Activated CD4-positive, alpha-beta T cell treated with anti-CD3 and anti-CD28 coated beads for 48 hours (primary cell): ENCODE results near the gene AKAP8.
"Not testable (repeated sequence)": the region's sequence is repeated elsewhere in the genome, so short reads cannot be mapped to it uniquely, and the experiment has no call there.

Source experiments
- DNase-seq: peaks from one replicate; pipeline ENCODE4 v3.0.0-alpha.2; 2020

Gene AKAP8

DNA sequence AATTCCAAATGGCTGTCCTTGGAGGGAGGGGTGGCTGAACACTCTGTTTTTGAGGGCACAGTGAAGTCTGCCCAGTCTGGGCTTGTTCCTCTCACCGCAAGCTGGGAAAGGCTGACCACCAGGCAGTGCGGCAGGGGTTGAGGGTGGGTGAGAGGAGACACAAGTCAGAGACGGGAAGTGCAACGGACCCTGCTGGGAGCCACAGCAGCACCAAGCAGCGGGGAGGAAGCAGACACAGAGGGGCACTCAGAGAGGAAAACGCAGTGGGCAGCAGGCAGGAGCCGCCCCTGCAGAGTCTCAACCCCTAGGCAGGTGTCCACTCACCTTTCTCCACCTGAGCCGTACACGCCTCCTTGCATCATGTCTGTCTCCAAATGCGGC, 23.6 kb upstream of the AKAP8 start:
- DNase-seq: no peak

DNA sequence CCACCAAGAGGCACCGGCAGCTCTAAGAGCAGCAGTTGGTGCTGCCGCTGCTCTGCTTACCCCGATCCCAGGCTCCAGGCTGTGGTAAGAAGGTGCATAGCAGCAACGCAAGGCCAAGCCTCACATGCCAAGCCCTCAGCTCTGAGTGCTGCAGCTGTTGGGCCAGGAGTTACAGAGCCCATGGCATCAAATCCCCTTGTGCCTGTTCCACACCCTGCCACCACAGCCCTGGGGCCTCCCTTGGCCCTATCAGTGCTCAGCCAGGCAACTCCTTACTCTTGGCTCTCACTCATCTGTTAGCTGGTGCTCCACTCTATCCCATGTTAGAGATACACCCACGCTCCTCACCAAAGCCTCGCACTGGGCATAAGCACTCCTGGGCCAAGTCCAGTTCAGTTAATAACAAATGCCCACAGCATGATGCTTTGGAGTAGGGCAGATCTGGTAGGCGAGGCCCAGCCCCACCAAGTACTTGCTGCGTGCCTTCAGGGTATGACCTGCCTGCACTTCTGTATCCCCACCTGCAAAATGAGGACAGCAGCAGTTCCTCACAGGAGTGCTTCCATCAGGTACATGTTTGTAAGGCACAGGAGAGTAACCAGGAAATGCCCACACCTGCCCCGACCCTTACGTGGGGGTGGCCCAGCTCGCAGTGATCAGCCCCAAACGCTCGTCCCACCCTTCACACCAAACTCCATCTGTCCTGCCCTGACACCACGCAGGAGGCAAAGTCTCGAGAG, 23.0 kb upstream of the AKAP8 start:
- DNase-seq: no peak

DNA sequence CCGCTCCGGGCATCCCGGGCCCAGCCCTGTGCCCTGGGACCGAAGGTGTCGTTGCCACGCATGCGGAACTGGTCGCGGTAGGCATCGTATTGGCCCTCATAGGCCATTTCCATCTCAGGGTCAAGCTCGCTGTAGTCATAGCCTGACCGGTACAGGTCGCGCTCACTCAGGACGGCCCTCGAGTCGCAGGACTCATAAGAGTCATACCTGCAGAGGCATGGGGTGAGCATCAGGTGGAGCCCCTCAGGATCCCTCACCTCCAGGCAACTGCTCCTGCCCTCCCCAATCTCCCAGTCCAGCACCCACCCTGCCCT, 21.8 kb upstream of the AKAP8 start:
- DNase-seq: no peak

DNA sequence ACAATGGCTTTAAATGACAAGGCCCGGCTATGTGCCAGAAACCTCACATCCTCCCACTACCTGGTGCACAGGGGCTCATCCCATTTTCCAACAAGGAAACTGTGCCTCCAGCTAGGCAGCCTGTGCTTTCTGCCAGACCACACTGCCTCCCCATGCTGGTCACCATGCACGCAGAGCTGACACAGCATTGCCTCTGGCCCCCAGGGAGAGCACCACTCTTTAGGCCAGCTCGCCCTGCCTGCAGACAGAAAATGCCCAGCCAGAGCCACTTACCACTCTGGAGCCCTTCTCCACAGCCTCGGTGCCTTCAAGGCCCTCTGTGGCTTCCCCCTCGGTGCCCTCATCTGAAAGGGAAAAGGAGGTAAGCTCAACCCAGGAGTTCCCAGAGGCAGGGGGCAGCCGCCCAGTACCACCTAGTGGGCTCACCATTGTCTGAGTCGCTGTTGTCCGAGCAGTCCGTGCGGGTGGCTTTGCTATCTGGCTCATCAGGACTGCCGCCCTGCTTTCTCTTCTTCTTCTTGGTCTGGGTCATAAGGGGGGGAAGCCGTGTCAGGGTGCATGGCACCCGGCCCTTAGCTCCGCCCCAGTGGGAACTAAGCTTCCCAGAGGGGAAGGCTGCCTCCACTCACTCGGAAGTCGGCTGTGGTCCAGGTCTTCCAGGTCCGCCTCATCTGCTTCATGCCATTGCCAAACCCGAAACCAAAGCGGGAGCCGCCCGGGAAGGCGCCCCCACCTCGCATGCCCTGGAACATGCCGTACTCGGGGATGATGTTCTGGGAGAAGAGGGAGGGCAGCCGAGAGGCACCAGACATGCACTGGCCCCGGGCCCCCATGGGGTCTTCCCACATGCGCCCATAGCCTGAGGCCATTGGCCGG, 21.2 kb upstream of the AKAP8 start:
- no peak for DNase-seq

DNA sequence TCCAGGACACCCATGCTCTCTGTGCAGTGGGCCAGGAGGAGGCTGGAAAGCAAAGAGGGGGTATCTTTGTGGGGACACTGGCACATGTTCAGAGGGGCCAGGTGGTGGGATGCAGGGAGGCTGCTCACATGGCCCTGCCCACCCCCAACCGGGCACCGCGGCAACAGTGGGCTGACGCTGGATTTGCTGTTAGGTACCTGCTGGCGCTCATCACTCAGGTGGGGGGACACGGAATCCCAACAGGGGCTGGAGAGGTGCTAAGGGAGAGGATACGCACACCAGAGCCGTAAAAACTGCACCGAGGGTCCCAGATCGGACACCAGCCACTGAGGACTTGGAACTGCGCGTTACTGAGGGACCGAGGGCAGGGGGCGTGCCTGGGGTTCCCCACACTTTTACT, 20.0 kb upstream of the AKAP8 start:
- no peak for DNase-seq

DNA sequence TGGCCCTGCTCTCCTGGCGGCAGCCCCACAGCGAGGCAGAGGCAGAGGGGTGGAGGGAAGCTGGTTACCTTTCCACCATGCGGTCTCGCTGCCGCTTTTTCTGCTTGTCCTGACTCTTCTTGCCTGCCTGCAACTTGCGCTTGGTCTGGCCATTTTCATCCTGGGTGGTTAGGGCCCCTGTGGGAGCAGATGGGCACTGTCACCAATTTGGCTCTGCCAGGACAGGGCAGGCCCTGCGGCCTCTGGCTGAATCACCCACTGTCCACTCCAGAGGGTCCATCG, 19.6 kb upstream of the AKAP8 start:
- no peak for DNase-seq

DNA sequence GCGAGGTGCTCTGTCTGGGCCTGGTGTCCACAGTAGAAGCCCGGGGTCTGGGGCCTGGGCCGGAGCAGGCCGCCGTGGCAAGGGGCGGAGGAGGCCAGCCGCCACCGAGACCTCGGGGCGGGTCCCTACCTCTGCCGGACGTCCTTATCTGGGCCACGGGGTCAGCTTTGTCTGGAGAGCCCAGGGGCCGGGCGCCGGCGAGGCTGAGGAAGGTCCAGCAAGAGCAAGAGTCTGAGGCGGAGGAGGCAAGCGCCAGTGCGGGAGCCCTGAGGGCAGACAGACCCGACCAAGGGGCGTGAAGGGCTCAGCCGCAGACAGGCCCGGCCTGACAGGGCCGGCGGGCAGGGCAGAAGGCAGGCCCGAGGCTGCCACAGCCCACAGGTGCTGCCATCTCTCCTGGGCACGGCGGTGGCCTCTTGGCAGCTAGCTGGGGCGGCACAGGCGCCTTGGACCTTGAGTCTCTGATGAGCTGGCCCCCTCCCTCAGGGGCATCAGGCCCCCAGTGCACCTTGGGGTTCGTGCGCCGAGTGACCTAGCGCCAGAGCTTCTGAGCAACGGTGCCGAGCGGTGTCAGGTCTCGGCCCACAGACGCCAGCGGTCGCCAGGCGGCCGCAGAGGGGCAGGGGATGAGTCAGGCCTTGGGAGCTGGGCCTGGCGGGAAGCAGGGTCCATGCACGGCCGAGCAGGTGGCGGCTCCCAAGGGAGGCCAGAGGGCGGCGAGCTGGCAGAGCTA, 19.1 kb upstream of the AKAP8 start:
- no peak for DNase-seq

DNA sequence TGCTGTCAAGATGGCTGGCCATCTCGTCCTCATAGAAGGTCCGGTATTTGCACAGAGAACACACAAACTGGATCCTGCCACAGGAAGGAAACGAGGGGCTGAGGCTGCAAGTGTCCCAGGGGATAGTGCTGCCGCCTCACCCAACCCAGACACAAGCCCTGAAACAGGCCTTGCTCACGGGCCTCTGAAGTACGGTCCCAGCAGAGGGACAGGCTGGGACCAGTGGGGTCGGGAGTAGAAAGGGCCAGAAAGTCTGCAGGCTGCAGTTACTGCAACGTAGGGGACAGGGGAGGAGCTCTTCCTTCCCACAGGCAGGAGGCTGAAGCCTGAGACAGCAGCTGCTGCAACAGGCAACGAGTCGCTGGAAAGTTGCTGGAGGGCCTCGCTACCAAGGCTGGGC, 18.2 kb upstream of the AKAP8 start:
- DNase-seq: no peak

DNA sequence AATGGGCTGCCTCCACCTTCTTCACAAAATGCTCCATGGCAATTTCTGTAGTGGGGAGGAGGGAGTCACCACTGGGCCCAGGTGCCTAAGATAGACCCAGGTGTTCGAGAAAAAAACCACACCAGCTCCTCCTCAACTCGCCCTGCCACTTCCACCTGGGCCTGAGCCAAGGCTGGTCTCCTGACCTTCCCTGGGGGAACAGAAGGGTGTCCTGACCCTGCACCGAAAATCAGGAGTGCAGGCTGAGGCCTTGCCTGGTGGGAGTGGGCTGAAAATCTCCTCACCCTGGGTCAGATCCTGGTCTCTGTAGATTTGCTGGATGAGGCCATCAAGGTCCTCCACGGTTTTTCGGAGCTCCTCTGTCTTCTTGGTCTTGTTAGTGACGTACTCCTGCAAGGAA, 17.6 kb upstream of the AKAP8 start:
- DNase-seq: no peak

DNA sequence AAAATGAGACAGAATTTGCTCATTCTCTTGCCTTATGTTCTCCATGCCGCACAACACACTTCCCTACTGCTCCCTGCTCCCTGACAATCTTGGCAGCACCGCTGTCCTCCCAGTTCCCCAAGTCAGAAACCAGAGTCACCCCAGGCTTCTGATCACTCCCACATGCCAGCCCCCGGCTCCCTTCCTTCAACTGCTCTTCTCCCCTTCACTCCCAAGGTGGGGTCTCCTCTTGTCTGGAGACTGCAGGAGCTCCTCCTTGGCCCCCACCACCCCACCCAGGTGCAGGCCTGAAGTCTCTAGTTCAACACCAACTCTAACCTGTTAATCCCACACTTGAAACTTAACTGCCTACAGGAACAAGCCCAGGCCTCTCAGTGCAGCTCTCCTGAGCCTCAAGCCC, 16.8 kb upstream of the AKAP8 start:
- DNase-seq: no peak

DNA sequence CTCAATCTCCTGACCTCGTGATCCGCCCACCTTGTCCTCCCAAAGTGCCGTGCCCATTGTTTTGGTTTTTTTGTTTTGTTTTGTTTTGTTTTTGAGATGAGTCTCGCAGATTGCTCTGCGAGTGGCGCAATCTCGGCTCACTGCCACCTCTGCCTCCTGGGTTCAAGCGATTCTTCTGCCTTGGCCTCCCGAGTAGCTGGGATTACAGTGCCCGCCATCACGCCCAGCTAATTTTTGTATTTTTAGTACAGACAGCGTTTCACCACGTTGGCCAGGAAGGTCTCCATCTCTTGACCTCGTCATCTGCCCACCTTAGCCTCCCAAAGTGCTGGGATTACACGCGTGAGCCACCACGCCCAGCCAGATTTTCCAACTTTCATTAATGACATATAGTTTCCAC, 15.7 kb upstream of the AKAP8 start:
- DNase-seq: not testable (repeated sequence)

DNA sequence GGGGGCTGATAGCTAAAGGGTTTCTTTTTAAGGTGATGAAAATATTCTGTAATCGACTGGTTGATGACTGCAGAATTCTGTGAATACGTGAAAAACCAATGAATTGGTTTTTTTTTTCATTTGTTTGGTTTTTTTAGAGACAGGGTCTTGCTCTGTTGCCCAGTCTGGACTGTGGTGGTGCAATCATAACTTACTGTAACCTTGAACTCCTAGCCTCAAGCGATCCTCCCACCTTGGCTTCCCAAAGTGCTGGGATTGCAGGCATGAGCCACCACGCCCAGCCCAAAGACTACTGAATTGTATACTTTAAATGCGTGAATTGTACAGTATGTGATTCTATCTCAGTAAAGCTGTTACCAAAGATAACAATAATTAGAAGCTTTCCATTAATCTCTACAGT, 14.8 kb upstream of the AKAP8 start:
- DNase-seq: no peak

DNA sequence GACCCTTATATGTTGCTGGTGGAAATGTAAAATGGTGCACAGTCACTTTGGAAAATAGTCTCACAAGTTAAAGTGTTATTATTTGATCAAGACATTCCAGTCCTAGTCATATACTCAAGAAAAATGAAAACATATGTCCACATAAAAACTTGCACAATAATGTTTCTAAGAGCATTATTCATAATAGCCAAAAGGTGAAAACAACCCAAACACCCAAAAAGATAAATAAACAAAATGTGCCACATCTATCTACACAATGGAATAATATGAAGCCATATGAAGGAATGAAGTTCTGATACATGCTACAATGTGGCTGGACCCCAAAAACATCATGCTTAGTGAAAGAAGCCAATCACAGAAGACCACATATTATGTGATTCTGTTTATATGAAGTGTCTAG, 14.4 kb upstream of the AKAP8 start:
- no peak for DNase-seq

DNA sequence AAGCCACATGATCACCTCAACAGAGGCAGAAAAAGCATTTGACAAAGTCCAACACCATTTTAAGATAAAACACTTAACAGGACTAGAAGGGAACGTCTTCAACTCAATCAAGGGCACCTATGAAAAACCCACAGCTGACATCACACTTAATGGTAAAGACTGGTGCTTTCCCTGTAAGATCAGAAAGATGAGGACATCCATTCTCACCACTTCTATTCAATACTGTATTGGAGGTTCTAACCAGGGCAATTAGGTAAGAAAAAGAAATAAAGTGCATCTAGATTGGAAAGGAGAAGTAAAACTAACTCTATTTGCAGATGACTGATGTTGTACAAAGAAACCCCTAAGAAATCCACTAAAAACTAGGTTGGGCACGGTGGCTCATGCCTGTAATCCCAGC, 11.2 kb upstream of the AKAP8 start:
- DNase-seq: no peak

DNA sequence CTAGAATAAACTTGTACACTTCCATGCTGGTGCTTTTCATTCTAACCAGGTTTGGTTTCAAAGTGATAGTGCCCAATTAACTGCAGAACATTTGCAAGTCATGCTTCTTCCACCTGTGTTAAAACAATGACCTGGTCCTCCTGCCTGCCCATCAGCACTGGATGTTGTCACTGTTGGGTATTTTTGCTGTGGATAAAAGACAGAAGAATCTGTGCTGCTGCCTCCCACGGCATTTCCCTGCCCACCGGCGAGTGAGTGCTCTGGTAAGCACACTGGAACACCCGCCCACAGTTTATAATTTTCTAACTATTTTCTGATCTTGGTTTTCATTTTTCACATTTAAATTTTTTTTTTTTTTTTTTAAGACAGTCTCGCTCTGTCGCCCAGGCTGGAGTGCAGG, 2.3 kb upstream of the AKAP8 start:
- DNase-seq: no peak

DNA sequence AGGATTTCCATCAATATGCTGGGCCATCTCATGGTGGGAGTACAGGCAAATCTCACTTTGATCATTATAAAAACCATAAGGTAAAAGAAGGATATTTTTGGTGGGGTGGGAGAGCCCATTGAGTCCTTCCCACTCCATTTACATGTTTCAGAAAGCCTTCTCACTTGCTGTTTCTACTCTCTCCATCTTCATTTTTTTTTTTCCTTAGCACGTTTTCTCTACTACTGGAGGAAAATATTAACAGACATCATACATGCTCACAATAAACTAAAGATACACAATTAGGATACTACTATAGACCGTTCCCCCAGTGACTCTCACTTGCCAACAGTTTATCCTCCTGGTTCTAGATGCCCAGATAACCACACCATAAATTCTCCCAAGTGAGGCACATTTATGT, 1.8 kb upstream of the AKAP8 start:
- no peak for DNase-seq

DNA sequence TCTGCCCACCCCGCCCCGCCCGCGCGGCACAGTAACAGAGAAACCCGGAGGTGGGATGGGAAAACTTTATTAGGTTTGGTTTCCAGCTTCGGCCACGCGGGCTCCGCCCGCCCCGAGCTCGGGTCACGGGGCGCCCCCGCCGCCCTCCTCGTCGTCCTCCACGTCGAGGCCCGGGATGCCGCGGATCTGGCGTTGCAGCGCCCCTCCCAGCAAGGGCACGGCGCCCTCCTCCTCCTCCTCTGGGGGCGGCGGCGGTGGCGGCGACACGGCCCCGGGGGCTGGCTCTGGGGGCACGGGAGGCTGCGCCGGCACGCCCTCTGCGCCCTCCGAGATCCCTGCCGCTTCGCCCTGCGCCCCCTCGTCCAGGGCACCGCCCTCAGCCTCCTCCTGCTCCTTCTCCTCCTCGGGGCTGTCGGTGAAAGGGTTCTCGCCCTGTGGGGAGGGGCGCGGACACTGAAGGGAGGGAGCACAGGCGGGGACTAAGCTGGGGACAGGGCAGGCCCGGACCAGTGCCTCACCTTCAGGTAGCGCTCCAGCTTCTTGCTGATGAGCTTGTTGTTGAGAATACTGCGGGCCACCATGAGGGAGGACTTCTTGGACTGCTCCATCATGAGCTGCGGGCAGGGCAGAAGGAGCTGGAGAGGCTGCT, 536 bp upstream of the AKAP8 start:
- DNase-seq: peak; percentile 65

DNA sequence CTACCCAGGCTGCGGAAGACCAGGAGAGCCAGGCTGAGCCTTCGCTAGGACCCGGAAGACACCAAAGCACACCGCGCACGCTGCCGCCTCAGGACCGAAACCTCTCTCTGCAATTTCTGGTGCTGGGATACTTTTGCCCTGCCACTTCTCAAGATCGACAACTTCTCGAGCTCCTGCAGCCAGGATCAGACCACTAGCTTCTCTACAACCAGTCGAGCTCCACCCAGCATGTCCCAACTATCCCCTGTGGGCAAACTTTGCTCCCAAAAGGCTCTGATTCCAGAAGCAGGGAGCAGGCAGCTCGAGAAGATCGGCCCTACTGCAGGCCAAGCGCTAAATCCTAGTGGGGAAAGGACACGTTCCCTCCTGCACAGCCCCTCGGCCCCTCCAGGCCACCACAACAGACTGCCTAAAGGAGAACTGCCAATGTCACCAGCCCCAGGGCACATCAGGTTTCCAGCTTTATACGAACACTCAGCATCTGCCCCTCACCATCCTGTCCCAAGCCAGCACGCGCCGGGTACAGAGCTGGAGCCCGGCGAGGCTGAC, 979 bp downstream of the AKAP8 start:
- DNase-seq: peak; percentile 74

DNA sequence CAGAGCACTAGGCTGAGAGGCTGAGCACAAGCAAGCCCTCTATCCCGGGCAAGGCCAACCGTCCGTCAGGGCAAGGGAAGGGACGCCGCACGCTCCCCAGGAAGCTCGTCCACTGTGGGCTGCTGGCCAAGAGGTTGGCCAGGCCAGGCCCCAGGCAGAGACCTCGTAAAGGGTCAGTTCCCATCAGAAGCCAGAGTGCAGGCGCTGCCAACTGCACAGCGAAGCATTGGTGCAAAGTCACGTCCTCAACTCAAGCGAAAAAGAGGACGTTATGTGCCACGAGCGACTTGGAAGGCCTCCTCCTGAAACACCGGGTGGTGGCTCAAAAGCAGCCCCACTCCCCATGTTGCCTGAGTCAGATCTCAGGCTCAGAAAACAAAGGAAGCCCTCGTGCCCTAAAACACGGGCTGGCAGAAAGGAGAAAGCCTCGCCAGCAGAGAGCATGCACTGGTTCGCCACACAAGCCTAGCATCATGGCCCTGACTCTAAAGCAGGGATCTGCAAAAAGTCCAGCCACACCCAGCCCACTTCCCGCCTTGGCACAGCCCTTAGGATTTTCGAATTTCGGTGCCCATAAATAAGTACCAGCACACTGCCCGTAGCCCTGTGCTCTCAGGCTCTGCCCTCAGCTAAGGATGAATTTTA, 4.7 kb downstream of the AKAP8 start:
- no peak for DNase-seq

DNA sequence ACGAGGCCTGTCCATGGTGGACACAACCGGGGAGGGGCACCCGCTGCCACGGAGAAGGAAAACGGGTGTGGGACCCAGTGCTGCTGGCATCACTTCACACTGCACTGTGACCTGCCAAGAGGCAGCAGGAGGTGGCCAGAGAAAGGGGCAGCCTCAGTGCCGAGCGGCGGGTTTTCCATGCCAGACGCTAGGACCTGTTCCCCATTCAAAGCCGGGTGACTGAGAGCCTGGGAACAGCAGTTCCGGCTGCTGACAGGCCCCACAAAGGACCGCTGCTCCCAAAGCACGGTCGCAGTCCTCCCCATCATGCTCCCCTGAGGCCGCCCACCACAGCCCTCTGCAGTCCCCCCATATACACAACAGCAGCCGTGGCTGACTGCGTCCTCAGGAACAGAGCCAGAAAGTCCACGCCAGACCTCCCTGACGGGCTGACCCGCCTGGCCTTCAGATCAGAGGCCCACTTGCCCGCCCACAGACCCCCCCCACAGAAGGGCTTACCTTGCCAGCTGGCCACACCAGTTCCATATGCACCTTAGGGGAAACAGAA, 5.4 kb downstream of the AKAP8 start:
- no peak for DNase-seq

DNA sequence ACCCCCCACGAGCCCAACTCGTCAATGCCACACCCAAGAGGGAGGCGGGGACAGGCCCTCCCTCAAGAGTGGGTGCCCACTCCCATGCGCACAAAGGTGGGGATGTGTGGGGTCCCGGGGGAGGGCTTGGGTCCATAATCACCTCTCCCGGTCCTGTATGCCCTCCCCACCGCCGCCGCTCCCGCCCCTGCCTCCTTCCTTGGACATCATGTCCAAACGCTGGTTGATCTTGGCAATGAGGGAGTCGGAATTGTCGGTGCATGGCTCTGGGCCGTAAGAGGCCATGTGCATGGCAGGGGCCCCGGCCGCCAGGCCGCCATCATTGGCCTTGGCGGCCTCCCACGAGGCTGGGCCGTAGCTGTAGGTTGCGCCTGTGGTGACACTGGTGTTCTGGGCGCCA, 5.9 kb downstream of the AKAP8 start:
- DNase-seq: no peak

DNA sequence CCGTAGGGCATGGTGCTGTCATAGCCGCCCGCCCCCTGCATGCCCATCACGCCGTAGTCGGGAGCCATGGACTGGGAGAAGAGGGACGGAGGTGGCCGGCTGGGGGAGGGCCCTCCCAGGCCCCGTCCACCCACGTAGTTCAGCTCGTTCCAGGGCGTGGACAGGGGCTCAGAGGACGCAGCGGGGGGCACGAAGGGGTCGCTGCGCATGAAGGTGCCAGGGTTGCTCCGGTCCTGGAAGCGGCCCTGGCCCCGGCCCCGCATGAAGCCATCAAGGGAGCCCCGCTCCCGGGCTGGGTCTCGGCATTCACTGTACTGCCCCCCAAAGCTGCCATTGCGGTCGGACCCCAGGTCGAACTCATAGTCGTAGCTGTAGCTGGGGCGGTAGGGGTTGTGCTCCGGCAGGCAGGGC, 6.7 kb downstream of the AKAP8 start:
- no peak for DNase-seq

DNA sequence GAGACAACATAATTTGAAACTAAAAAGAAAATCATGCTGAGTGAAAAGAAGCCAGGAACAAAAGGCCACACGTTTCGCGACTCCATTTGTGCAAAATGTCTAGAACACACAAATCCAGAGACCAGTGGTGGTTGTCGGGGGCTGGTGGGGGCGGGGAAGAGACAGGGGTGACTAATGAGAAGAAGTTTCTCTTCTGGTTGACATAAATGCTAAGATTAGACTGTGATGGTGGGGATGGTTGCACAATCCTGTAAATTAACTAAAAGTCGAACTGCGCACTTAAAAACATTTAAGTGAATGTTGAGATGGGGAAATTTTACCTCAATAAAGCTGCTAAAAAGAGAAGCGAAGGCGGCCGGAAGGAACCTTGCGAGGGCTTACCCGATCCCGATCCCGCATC, 7.1 kb downstream of the AKAP8 start:
- peak; percentile 42 for DNase-seq
